Stimulated activated CD4-positive, alpha-beta T cell treated with anti-CD3 and anti-CD28 coated beads, Interleukin-2, amount 100 ng/mL, for 4 hours (primary cell): ENCODE measurements around the gene KCNH6.

ENCODE experiments used
- DNase-seq: peaks from one replicate; pipeline ENCODE4 v3.0.0-alpha.2; 2020; ENCODE audit warnings: low read depth

The KCNH6 gene

DNA sequence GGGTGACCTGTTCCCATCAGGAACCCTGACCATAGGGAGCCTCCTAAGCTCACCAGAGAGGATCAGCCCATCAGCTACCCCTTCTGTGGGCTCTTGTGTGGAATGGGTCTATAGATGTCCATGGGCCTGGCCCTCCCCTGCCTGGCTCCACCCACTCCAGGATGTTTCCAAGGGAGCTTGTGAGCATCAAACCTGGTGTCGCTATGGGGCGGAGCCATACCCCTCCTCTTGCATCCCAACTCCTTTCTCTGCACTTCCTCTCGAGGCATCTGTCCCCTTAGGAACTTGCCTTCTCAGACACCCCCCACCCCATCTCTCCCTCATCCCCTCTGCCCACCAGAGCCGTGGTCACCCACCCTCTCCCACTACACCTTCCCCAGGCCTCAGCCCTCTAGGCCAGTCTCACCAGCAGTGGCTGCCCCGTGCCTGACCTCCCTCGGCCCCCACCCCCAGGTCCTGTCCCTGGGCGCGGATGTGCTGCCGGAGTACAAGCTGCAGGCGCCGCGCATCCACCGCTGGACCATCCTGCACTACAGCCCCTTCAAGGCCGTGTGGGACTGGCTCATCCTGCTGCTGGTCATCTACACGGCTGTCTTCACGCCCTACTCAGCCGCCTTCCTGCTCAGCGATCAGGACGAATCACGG lies 10.4 kb downstream of the KCNH6 start:
- DNase-seq = no peak

DNA sequence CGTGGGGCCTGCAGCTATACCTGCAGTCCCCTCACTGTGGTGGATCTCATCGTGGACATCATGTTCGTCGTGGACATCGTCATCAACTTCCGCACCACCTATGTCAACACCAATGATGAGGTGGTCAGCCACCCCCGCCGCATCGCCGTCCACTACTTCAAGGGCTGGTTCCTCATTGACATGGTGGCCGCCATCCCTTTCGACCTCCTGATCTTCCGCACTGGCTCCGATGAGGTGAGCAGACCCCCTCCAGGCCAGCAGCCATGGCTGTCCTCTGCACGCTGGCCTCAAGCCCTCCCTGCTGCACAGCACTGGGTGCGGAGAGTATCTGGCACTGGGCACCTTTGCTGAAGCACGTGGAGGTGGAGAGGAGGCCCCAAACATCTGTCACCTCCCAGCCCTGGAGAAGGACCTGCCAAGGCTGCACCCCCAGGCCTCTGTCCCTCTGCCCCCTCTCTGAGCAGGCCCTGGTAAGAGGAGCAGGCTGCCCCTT lies 11.0 kb downstream of the KCNH6 start:
- DNase-seq = no peak

DNA sequence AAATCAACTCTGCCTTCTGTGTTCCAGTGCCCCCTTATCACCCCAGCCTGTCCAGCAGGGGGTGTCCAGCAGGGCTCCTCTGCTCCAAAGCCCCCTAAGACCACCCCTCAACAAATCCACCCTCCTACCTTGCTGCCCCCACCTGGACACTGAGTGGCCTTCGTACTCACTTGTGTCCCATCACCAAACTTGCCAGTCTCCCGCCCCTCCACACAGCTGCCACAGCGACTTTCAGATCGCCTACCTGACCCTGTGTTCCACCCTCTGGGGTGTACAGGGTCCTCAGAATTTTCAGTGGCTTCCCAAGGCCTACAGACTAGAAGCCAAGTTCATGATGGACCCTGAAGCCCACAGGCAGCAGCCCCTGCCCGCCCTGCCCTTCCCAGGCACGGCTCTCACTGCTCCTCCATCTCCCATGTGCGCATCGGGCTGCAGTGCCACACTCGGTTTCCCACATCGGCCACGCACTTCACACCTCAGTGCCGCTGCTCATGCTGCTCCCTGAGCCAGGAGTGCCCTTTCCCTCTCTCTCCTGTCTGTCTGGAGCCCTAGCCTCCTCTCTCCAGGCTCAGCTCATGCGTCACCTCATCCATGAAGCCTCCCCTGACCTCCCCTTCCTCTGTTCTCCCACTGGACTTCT lies 11.8 kb downstream of the KCNH6 start:
- DNase-seq = no peak

DNA sequence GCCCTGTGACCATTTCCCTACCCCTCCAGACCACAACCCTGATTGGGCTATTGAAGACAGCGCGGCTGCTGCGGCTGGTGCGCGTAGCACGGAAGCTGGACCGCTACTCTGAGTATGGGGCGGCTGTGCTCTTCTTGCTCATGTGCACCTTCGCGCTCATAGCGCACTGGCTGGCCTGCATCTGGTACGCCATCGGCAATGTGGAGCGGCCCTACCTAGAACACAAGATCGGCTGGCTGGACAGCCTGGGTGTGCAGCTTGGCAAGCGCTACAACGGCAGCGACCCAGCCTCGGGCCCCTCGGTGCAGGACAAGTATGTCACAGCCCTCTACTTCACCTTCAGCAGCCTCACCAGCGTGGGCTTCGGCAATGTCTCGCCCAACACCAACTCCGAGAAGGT lies 12.5 kb downstream of the KCNH6 start:
- no peak for DNase-seq

DNA sequence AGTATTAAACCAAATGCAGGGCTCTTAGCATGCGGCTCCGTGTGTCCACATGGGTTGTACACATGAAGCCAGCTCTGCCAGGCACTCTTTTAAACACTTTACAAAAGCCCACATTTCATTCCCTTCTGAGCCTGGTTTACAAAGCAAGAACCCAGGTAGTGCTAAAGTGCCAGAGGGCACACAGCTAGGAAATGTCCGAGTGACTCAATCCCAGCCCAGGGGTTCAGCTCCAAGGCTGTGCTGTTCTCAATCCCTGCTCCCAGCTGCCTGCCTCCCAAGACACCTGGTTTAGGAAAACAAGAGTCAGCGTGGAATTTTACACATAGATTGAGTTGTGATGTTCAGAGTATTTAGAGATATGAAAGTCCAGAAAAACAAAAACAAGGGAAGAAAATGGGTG lies 13.8 kb downstream of the KCNH6 start:
- DNase-seq = no peak

DNA sequence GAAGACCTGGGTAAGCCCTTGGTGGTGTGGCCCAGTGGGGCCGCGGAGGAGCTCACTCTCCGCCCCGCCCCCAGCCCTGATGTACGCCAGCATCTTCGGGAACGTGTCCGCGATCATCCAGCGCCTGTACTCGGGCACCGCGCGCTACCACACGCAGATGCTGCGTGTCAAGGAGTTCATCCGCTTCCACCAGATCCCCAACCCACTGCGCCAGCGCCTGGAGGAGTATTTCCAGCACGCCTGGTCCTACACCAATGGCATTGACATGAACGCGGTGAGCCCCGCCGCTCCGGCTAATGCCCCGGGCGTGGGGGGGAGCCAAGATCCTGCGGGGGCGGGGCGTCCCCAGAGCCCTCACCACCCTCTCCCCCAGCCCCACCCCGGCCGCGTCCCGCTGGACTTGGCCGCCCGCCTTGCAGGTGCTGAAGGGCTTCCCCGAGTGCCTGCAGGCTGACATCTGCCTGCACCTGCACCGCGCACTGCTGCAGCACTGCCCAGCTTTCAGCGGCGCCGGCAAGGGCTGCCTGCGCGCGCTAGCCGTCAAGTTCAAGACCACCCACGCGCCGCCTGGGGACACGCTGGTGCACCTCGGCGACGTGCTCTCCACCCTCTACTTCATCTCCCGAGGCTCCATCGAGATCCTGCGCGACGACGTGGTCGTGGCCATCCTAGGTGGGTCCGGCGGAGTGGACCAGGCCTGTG lies 15.0 kb downstream of the KCNH6 start:
- no peak for DNase-seq

DNA sequence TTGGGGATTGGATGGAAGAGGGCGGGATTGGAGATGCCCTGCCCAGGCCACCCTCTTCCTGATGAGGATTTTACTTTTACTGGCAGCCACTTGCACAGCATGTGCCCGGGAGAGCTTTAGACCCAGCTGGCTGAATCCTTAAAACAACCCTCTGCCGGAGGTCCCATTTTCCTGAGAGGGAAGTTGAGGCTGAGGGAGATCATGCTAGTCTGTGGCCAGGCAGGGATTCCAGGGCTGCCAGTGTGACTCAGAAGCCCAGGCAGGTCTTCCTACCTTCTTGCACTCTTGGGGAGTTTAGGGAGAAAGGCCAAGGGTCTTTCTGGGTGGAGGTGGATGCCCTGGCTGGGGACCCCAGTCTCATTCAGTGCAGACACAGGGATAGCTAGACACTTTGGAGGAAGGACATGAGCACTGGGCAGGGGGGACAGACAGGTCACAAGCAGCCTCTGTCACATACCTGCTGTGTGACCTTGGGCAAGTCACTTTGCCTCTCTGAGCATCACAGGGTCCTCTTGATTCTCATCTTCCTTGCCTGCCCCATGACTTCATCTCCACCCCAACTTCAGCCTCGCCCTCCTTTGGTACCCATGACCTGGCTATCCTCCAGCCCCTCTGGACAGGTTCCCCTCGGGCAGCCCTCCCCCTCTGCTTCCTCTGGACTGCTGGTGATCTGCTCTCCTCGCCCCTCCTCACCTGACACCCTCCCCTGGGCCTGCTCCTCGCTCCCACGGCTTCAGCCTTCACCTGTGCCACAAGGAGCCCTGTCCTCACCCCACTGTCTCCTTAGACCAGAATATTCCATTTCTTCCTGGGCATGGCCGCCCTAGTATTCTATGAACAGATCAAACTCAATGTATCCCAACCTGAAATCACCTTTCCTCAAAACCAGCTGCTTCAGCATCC lies 15.8 kb downstream of the KCNH6 start:
- no peak for DNase-seq

DNA sequence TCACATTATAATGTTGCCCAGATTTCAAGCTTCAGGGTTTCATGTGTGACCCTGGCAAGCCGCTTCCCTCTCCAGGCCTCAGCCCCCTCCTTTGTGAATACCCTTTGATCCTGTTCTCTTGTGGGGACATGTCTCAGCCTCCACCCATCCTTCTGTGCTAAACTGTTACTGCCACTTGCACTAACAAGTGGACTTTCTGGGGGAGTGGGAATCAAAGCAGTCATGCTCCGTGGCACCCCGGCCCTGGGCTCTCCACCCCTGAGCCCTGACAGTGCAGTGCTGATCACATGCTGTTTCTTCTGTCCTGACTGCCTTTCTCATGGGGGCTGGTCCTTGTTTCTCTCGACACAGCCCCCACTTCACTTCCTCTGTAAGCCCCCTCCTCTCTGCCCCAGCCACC lies 17.4 kb downstream of the KCNH6 start:
- DNase-seq = no peak

DNA sequence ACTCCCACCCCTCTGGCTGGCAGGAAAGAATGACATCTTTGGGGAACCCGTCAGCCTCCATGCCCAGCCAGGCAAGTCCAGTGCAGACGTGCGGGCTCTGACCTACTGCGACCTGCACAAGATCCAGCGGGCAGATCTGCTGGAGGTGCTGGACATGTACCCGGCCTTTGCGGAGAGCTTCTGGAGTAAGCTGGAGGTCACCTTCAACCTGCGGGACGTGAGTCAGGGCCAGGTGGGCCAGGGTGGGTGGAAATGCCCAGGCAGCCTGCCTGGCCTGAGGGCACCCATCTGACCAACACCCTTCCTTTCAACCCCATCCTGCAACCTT lies 19.0 kb downstream of the KCNH6 start:
- no peak for DNase-seq

DNA sequence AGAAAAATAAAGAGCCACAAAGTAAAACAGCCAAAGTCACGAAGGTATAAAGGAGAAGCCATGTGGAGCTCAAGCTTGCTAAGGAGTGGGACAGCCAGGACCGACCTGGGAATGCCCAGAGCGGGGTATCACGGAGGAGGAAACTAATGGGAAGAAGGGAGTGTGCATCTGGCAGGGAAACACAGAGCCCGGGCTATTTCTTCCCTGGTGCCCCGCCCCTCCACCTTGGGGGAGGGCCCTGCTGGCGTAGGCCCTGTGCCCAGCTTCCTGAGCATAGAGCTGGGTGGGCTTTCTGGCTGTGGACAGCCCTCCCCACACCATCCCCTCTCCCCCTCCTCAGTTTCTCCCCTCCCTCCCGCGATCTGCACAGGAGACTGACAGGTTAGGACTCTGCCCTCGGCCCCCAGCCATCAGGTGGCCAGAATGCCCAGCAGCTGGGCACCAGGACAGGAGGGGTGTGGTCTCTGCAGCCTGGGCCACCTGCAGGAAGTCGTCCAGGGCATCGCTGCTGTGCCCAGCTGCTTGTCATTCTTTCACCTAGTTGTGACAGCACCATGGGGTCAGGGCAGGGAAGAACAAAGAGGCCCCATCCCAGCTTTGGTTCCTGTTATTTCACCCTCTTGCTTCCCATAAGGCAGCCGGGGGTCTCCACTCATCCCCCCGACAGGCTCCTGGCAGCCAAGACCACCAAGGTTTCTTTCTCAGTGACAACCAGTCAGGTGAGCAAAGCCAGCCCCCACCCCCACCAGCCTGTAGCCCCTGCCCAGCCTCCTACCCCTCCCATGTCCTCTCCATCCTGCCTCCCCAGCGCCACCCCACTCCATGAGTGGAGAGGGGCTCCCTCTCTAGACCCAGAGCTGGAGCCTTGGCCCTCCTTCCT lies 20.0 kb downstream of the KCNH6 start:
- no peak for DNase-seq

DNA sequence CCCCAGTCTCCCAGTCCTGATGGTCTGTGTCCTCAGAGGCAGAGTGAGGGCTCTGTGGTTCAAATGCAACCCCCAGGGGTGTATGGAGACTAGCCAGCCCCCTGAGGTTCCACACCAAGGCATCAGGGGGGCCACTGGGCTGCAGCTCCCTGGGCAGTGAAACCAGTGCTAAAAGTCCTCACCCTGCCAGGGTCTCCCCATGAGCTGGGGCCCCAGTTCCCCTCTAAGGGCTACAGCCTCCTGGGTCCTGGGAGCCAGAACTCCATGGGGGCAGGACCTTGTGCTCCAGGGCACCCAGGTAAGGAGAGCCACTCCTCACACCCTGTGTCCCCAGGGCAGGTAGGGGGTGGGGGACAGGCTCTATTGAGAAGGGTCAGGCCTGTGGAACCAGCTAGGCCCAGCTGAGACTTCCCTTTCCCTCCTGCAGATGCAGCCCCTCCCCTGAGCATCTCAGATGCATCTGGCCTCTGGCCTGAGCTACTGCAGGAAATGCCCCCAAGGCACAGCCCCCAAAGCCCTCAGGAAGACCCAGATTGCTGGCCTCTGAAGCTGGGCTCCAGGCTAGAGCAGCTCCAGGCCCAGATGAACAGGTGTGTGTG lies 20.8 kb downstream of the KCNH6 start:
- no peak for DNase-seq

DNA sequence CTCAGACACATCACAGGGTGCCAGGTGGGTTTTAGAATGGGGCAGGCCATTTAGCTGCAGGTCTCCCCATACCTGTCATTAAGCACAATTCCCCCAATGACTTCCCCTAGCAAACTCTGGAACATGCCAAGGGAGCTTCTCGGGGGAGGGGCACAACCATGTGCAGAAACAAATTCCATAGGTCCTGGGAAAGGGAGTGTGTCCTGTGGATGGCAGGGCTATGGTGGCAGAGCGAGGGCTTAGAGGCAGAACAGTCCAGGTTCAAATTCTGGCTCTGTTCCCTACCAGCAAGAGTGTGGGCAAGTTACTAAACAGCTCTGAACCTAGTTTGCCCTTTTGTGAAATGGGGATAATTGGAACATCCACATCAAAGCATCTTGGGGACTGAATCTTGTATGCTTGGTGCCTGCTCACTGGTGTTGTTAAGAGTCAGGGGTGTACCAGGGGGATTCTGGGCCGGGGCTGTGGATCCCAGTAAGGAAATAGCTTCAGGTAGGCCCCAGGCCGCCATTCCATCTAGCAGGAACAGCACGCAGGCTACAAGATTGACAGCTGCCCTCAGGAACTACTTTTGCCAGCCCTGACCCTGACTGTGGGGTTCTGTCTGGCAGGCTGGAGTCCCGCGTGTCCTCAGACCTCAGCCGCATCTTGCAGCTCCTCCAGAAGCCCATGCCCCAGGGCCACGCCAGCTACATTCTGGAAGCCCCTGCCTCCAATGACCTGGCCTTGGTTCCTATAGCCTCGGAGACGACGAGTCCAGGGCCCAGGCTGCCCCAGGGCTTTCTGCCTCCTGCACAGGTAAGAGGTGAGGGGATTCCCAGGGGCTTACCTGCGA lies 21.5 kb downstream of the KCNH6 start:
- DNase-seq = no peak

DNA sequence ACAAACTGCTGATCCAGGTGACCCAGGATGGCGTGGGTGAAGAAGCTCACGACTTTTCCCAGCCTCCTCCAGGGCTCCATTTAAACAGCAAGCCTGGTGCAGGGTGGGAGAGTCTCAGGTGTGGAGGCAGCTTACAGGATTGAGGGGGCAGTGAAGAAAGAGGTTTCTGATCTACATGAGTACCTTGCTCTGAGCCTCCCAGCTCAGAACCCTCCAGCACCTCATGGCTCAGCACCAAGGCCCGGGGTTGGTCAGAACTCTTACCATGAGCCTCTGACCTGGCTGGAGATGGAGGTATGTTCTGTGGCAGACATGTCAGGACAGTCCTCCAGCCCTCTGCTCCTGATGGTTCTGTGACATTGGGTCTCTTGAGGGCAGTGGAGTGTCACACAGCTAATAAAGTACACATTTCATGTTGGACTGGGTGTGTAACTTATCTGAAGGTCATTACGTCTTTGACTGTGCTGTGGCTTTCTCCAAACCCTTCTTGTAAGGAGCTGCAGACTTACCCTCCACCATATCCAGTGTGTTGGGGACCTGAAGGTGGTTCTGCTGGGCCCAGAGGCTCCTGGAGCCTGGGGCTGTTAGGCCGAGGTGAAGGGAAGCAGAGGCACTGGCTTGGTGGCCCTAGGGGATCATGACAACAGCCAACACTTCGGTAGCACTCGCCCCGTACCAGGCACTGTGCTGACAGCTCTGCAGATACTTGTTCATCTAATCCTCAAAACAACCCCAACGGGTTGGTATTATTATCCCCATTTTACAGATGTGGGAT lies 23.3 kb downstream of the KCNH6 start:
- DNase-seq = no peak

DNA sequence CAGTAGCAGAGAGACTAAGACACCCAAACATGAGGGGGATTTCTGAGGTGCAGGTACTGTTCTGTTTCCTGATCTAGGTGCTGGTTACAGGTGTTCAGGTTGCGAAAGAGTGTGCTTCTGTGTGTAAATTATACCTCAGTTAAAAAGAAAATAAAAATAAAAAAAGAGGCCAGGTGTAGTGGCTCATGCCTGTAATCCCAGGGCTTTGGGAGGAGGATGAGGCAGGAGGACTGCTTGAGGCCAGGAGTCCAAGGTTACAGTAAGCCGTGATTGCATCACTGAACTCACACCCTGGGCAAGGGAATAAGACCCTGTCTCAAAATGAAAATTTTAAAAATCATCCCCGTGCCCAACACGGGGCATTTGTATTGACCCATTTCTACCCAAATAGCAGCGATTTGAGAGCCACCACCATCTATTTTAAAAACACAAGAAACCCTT lies 23.9 kb downstream of the KCNH6 start:
- DNase-seq = no peak

DNA sequence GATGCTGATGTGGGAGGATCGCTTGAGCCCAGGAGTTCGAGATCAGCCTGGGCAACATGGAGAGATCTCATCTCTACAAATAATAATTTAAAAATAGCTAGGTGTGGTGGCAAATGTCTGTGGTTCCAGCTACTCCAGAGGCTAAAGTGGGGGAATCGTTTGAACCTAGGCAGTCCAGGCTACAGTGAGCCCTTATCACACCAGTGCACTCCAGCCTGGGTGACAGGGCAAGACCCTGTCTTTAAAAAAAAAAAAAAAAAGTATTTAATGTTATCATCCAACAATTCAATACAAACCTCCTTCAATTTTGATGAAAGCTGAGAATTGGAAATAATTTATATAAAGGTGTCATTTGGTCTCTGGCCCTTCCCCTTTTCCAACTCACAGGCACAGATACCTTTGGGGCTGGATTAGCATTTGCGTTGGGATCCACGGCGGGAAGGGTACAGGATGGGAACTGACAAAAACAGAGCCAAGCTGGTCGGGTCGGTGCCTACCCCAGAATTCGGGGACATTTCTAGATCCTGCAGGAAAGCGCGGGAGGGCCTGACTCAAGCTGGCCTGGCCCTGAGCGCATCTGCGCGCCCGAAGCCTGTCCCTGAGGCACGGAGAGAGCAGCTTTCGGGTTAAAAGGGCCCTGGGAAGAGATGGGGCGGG lies 26.3 kb downstream of the KCNH6 start:
- DNase-seq = no peak

DNA sequence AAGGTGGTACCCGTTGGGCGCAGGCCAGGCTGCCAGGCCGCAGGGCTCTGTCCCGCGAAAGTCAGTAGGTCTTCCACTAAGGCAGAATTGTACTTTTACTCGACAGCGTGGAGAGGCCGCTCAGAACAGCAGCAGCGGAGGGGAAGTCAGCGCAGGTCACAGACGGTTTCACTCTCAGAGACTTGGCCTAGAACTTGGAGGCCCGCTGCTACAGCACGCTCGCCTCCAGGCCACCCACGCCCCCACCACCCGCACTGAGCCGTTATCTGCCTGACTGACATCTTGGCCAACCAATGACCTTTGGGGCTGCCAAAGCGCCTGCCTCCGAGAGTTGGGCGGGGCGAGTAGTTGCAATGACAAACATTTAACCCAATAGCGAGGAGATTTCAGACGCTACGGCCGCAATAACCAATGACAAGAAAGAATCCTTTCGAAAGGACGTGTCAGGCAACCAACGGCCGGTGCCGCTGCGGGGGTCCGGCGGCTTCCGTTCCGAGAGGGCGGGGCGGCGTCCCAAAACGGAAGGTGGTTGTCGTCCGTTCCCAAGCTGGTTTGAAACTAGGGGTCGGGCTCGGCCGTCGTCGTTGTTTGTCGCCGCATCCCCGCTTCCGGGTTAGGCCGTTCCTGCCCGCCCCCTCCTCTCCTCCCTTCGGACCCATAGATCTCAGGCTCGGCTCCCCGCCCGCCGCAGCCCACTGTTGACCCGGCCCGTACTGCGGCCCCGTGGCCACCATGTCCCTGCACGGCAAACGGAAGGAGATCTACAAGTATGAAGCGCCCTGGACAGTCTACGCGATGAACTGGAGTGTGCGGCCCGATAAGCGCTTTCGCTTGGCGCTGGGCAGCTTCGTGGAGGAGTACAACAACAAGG lies 27.0 kb downstream of the KCNH6 start, which contains the start of gene DCAF7:
DCAF7 (plus strand) TSS at position 532 of the 871 bp plus-strand sequence; CDS start at position 733, 201 bp downstream.
- DNase-seq = peak; percentile 99

DNA sequence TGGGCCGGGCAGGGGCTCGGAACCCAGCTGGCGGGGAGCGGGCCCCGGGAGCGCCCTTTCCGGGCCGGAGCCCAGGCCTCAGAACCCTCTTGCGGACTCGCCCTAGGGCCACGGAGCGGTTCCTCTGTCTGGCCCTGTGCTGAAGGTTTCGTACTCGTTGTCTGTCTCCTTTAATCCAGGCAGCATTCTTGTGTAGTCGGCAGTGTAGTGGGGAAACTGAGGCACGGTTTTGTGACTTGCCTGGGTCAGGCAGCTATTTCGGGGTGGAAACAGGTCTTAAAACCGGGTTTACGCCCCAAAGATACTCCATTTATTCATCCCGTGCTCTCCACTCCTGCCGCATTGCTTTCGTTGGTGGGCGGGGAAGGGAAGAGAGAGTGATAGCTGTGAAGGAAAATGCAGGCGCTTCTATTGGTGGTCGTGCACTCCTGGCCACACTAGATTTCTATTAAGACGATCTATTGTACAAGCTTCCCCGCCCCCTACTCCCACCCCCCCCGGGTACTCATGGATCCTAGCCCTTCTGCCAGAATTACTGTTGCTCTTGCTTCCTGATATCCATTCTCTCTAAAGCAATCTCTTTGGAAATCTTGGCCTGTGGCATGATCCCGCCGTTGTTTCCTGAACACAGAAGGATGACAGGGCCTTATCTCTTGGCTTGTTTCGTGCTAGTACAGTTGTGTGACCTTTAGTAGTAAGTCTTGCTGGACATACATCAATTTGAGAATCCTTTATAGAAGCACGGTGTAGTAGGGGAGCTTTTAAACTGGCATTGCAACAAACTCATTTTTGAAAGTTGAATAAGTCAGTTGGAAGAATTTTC lies 27.9 kb downstream of the KCNH6 start:
- no peak for DNase-seq
